ENCODE measurements around the gene AIG1.
"Not testable (repeated sequence)": the region's sequence is repeated elsewhere in the genome, so short reads cannot be mapped to it uniquely, and the experiment has no call there.

The AIG1 gene

GRCh38 chr6:143060806-143061596 is at the start of gene AIG1:
TSS of gene AIG1 (plus strand) at chr6:143060889. CDS start at chr6:143060926, 37 bp downstream.
- no peak for DNase-seq (ENCODE audit: low spot score)

- DNase-seq (ENCODE audit: low spot score), result no peak
Observed at GRCh38 chr6:143014764-143015163, 45.9 kb upstream of the AIG1 start.

- DNase-seq (ENCODE audit: low spot score), result no peak
Observed at GRCh38 chr6:143015300-143015706, 45.4 kb upstream of the AIG1 start.

- DNase-seq (ENCODE audit: low spot score), result no peak
Observed at GRCh38 chr6:143018955-143019354, 41.7 kb upstream of the AIG1 start.

- DNase-seq (ENCODE audit: low spot score), result not testable (repeated sequence)
Observed at GRCh38 chr6:143020862-143021261, 39.8 kb upstream of the AIG1 start.

GRCh38 chr6:143021543-143021942 is 39.1 kb upstream of the AIG1 start:
- DNase-seq (ENCODE audit: low spot score), result no peak

- no peak for DNase-seq (ENCODE audit: low spot score)
Observed at GRCh38 chr6:143022587-143022986, 38.1 kb upstream of the AIG1 start.

- no peak for DNase-seq (ENCODE audit: low spot score)
Observed at GRCh38 chr6:143023695-143024094, 37.0 kb upstream of the AIG1 start.

- no peak for DNase-seq (ENCODE audit: low spot score)
Observed at GRCh38 chr6:143024977-143025376, 35.7 kb upstream of the AIG1 start.

GRCh38 chr6:143026696-143027449 is 33.8 kb upstream of the AIG1 start:
- DNase-seq (ENCODE audit: low spot score), result peak; percentile 6

- no peak for DNase-seq (ENCODE audit: low spot score)
Observed at GRCh38 chr6:143034689-143035334, 25.9 kb upstream of the AIG1 start.

GRCh38 chr6:143037470-143037869 is 23.2 kb upstream of the AIG1 start:
- DNase-seq (ENCODE audit: low spot score), result no peak

- no peak for DNase-seq (ENCODE audit: low spot score)
Observed at GRCh38 chr6:143038833-143039232, 21.9 kb upstream of the AIG1 start.

GRCh38 chr6:143039548-143039947 is 21.1 kb upstream of the AIG1 start:
- no peak for DNase-seq (ENCODE audit: low spot score)

GRCh38 chr6:143040018-143040417 is 20.7 kb upstream of the AIG1 start:
- no peak for DNase-seq (ENCODE audit: low spot score)

GRCh38 chr6:143044345-143044744 is 16.3 kb upstream of the AIG1 start:
- DNase-seq (ENCODE audit: low spot score), result not testable (repeated sequence)

- DNase-seq (ENCODE audit: low spot score), result no peak
Observed at GRCh38 chr6:143049611-143050010, 11.1 kb upstream of the AIG1 start.

- no peak for DNase-seq (ENCODE audit: low spot score)
Observed at GRCh38 chr6:143050509-143050908, 10.2 kb upstream of the AIG1 start.

GRCh38 chr6:143052282-143052681 is 8.4 kb upstream of the AIG1 start:
- no peak for DNase-seq (ENCODE audit: low spot score)

GRCh38 chr6:143053856-143054255 is 6.8 kb upstream of the AIG1 start:
- DNase-seq (ENCODE audit: low spot score), result no peak

GRCh38 chr6:143054329-143054728 is 6.4 kb upstream of the AIG1 start:
- no peak for DNase-seq (ENCODE audit: low spot score)

- no peak for DNase-seq (ENCODE audit: low spot score)
Observed at GRCh38 chr6:143055213-143055612, 5.5 kb upstream of the AIG1 start.

- no peak for DNase-seq (ENCODE audit: low spot score)
Observed at GRCh38 chr6:143055891-143056290, 4.8 kb upstream of the AIG1 start.
